K562 (cell line): ENCODE measurements around the gene SLC2A2. TPM values are rescaled to one million over a fixed set of nuclear protein-coding genes. Genes with fewer than 3 reads are reported as not detected.

ENCODE experiments used
- ATAC-seq: fragments of 200-7000 bp; cut with Tn5 transposase; 3 replicates; pipeline ENCODE4 v1.9.1; 2020; ENCODE audit warnings: moderate library complexity
- BruUV-seq: library from RNA; stranded (reverse); fragments of 400-500 nt; replicated peaks from 2 replicates; lab custom pipeline; 2021; lab: Mats Ljungman, UMichigan
- CTCF ChIA-PET: fragments of 300-600 bp; formaldehyde crosslinking; extraction: SDS; loops from one replicate; lab custom pipeline; 2021; ENCODE audit warnings: low intra/inter-chr PET ratio; lab: Yijun Ruan, JAX
- POLR2A ChIA-PET: fragments of 300-600, 350-650 bp; sonication (Branson Sonifier 250); formaldehyde crosslinking; extraction: SDS; loops from one replicate; lab custom pipeline; 2021; ENCODE audit warnings: antibody characterized with exemption, inconsistent platforms; lab: Yijun Ruan, JAX
- DNase-seq, 4 experiments: peaks; one replicate each; pipeline versions ENCODE4 v3.0.0 to v3.0.0-alpha.2; 2011 to 2018; ENCODE audit warnings: low spot score in 3 of 4, mixed read lengths in 3 of 4; ENCODE audit errors: extremely low read depth in 1 of 4
- FAIRE-seq: peaks from 2 replicates; lab custom pipeline; 2011; peaks lifted over from hg19 to GRCh38; lab: Jason Lieb, UNC
- H2AFZ ChIP-seq: 2 replicates; pipeline ENCODE4 v1.6.0; 2011; ENCODE audit warnings: low read depth, low read length, control low read depth, inconsistent platforms
- H3K27ac ChIP-seq: fragments of 200-600 bp; 3 replicates; pipeline ENCODE4 v1.8.0; 2011; ENCODE audit warnings: low read depth, mild to moderate bottlenecking, control low read depth, inconsistent platforms, low read length, moderate library complexity, mixed read lengths; ENCODE audit errors: extremely low read depth
- H3K27me3 ChIP-seq, 2 experiments: fragments of 300-600 bp in 1 of 2; 2 replicates in 1 of 2; 3 replicates in 1 of 2; pipeline versions ENCODE4 v1.6.0 to v1.8.0; 2011; ENCODE audit warnings: inconsistent platforms in 2 of 2, low read length in 2 of 2, mild to moderate bottlenecking in 1 of 2, mixed read lengths in 1 of 2, moderate library complexity in 1 of 2; ENCODE audit not compliant: control insufficient read depth in 2 of 2, insufficient read depth in 2 of 2
- H3K36me3 ChIP-seq: fragments of 300-600 bp; 3 replicates; pipeline ENCODE4 v1.8.0; 2011; ENCODE audit warnings: mild to moderate bottlenecking, low read length, inconsistent platforms; ENCODE audit not compliant: control insufficient read depth, insufficient read depth
- H3K4me1 ChIP-seq, 2 experiments: fragments of 200-600 bp in 1 of 2; replicated peaks in 1 of 2; 2 replicates in 1 of 2; 3 replicates in 1 of 2; pipeline versions ENCODE4 v1.5.1 to v1.8.0; 2011; ENCODE audit warnings: inconsistent platforms in 2 of 2, low read length in 2 of 2, mild to moderate bottlenecking in 1 of 2, mixed read lengths in 1 of 2, moderate library complexity in 1 of 2; ENCODE audit not compliant: control insufficient read depth in 2 of 2, insufficient read depth in 2 of 2
- H3K4me2 ChIP-seq: 2 replicates; pipeline ENCODE4 v1.6.1; 2011; ENCODE audit warnings: low read length, control low read depth, inconsistent platforms, mixed read lengths; ENCODE audit not compliant: insufficient read depth
- H3K4me3 ChIP-seq: fragments of 200-600 bp; sonication (generic), shearing (Covaris generic); 2 replicates; pipeline ENCODE4 v1.5.1; 2016; ENCODE audit warnings: control low read depth, inconsistent platforms
- H3K79me2 ChIP-seq: fragments of 200-600 bp; 3 replicates; pipeline ENCODE4 v1.8.0; 2011; ENCODE audit warnings: low read length, inconsistent platforms; ENCODE audit not compliant: control insufficient read depth, insufficient read depth
- H3K9ac ChIP-seq, 2 experiments: 2 replicates each; pipeline versions ENCODE4 v1.6.0 to v1.6.1; 2011; ENCODE audit warnings: low read depth in 2 of 2, low read length in 2 of 2, control low read depth in 1 of 2, inconsistent platforms in 1 of 2, mild to moderate bottlenecking in 1 of 2, mixed read lengths in 1 of 2; ENCODE audit not compliant: insufficient read depth in 1 of 2
- H3K9me1 ChIP-seq: one replicate; pipeline ENCODE4 v1.6.0; 2011; ENCODE audit warnings: inconsistent platforms, mild to moderate bottlenecking, low read length, moderate library complexity; ENCODE audit not compliant: control insufficient read depth, insufficient read depth
- H3K9me3 ChIP-seq: replicated peaks from 2 replicates; pipeline ENCODE4 v1.5.1; 2011; ENCODE audit warnings: low read depth, low read length, inconsistent platforms; ENCODE audit not compliant: control insufficient read depth, insufficient read depth
- H4K20me1 ChIP-seq: replicated peaks from 2 replicates; pipeline ENCODE4 v1.6.1; 2011; ENCODE audit warnings: low read length, inconsistent platforms, mixed read lengths; ENCODE audit not compliant: control insufficient read depth, insufficient read depth
- ARHGAP35 ChIP-seq: fragments of 450-650 bp; IDR thresholded peaks from 2 replicates; pipeline ENCODE4 v1.6.1; 2018; ENCODE audit not compliant: partially characterized antibody
- BRF1 ChIP-seq: IDR thresholded peaks from 3 replicates; pipeline ENCODE4 v1.6.1; 2011; ENCODE audit warnings: borderline replicate concordance, mild to moderate bottlenecking; ENCODE audit not compliant: insufficient read length; ENCODE audit errors: extremely low read depth
- FOXK2 ChIP-seq, 2 experiments: fragments of 450-650 bp; IDR thresholded peaks in 1 of 2; conservative IDR thresholded peaks in 1 of 2; 2 replicates each; pipeline ENCODE4 v1.6.1; 2016; ENCODE audit warnings: low read depth in 2 of 2, mild to moderate bottlenecking in 1 of 2
- HNRNPK ChIP-seq: fragments of 200-400 bp; formaldehyde crosslinking; IDR thresholded peaks from one replicate; pipeline ENCODE4 v1.6.1; 2018; ENCODE audit warnings: mild to moderate bottlenecking, low read depth, low read length; ENCODE audit not compliant: poor library complexity, severe bottlenecking
- HSF4 ChIP-seq: fragments of 250-450 bp; sonication (Bioruptor Pico); IDR thresholded peaks from 2 replicates; pipeline ENCODE4 v2.1.2; 2022; ENCODE audit warnings: mild to moderate bottlenecking, moderate library complexity, borderline replicate concordance
- IFI16 ChIP-seq: fragments of 250-450 bp; sonication (Bioruptor Pico); IDR thresholded peaks from 2 replicates; pipeline ENCODE4 v2.1.2; 2022; ENCODE audit warnings: mild to moderate bottlenecking, inconsistent platforms
- MEF2A ChIP-seq: IDR thresholded peaks from 2 replicates; pipeline ENCODE4 v1.6.1; 2011; ENCODE audit warnings: low read depth, mild to moderate bottlenecking, low read length, moderate library complexity; ENCODE audit not compliant: control insufficient read depth
- PPARD ChIP-seq: fragments of 250-450 bp; sonication (Bioruptor Pico); IDR thresholded peaks from 2 replicates; pipeline ENCODE4 v1.8.0; 2022; ENCODE audit warnings: inconsistent platforms, mild to moderate bottlenecking, moderate library complexity
- RHOXF2B ChIP-seq: fragments of 250-450 bp; sonication (Bioruptor Pico); conservative IDR thresholded peaks from 2 replicates; pipeline ENCODE4 v1.5.1; 2021
- SAP30 ChIP-seq: fragments of 200-600 bp; sonication (generic); IDR thresholded peaks from 2 replicates; pipeline ENCODE4 v1.6.1; 2012; ENCODE audit warnings: borderline replicate concordance, low read depth, mild to moderate bottlenecking, moderate library complexity, low read length, control low read depth, inconsistent platforms; ENCODE audit not compliant: insufficient read depth, poor library complexity, severe bottlenecking
- SUPT5H ChIP-seq: fragments of 450-650 bp; IDR thresholded peaks from 2 replicates; pipeline ENCODE4 v1.6.1; 2016
- YBX1 ChIP-seq: fragments of 450-650 bp; IDR thresholded peaks from 2 replicates; pipeline ENCODE4 v1.7.1; 2016; ENCODE audit warnings: mild to moderate bottlenecking
- ZNF354B ChIP-seq: fragments of 250-450 bp; sonication (Bioruptor Pico); IDR thresholded peaks from 2 replicates; pipeline ENCODE4 v1.4.0; 2020
- ZNF75A ChIP-seq: fragments of 450-650 bp; formaldehyde crosslinking; IDR thresholded peaks from 2 replicates; pipeline ENCODE4 v1.4.0; 2020; ENCODE audit warnings: mild to moderate bottlenecking
- ZNF766 ChIP-seq: fragments of 200-800 bp; sonication (Bioruptor generic); conservative IDR thresholded peaks from 2 replicates; pipeline ENCODE4 v1.6.1; 2016; ENCODE audit warnings: missing genetic modification characterization, missing compliant biosample characterization
- WGBS: fragments of 100-300 bp; shearing (Covaris generic); methylation state at CpG from one replicate; pipeline ENCODE4 v1.1.6; 2016; ENCODE audit warnings: low coverage, mixed read lengths; ENCODE audit not compliant: insufficient coverage; ENCODE audit errors: missing lambda C conversion rate; 5-methylcytosine and 5-hydroxymethylcytosine counted together
- in situ Hi-C: fragments of 300-500 bp; cut with MboI; formaldehyde crosslinking; loops from 4 replicates; pipeline ENCODE4 v1.15.0; 2018; ENCODE audit warnings: inconsistent platforms, mixed read lengths
- intact Hi-C: fragments of 100-400 bp; cut with micrococcal nuclease; formaldehyde crosslinking; loops from 2 replicates; pipeline ENCODE4 v1.14.2; 2022
- polyA plus RNA-seq, 8 experiments: library from polyadenylated mRNA; depleted of rRNA in 4 of 8; stranded (reverse) in 5 of 8; unstranded in 3 of 8; fragments of >200 nt; fragmentation: Nextera tagmentation in 2 of 8; fragmentation: Illumina TruSeq in 1 of 8; extraction: Ambion mirVana in 2 of 8; extraction: Trizol in 1 of 8; gene quantifications; 2 replicates each; pipeline versions ENCODE4 v1.2.1 to v1.2.3, GENCODE V29; 2011 to 2014; ENCODE audit warnings: inconsistent platforms in 1 of 8, missing spikeins in 1 of 8
- total RNA-seq, 7 experiments: library from RNA; depleted of rRNA in 6 of 7; stranded (reverse); fragments of >200 nt in 6 of 7; fragmentation: Illumina TruSeq in 2 of 7; extraction: Trizol in 2 of 7; gene quantifications; 2 replicates each; pipeline versions ENCODE4 v1.2.1 to v1.2.3, GENCODE V29; 2011 to 2021; ENCODE audit warnings: low replicate concordance in 1 of 7

Gene SLC2A2
- total and polyA plus RNA-seq, 9 of the 15 experiments (the other 6 are each of a cell fraction or from before 2014, with no cell fraction given) = 0.18 TPM; not detected in 8

DNA sequence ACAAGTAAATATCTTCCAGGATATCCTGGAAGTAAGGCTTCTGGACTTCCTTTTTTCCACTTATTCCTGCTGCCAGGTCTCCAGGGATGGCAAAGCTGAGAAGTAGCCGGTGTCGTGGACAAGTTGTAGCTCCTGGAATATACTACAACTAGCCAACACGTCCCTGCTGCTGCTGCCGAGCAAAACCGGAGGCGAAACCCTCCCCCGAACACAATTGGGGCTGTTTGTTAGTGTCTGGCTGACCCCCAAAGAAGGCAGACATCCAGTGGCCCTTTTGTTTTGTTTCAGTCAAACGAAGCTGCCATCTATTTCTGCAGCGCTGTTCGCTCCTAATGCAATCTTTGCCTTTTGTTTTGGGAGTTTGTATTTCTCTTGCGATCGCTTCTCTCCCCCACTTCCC, 72.8 kb downstream of the SLC2A2 start:
- peak; percentile 11 for FAIRE-seq
- Histone ChIP-seq H3K4me3 (peak overlapping the region; percentile 17; the same call in 1 of the 2 replicates), H3K27me3 (peaks cover 0 to 8% of the 10 kb centered on the region in 2 experiments; a peak in 2 of 5 replicates), H4K20me1 (no peaks in the 10 kb centered on the region), H3K9me3 (0 out of 2 replicates have a peak, but pooled peaks cover 1% of the 10 kb centered on the region), H3K79me2 (no peaks in the 10 kb centered on the region), H3K27ac (no peak overlapping the region; the same call in 2 of the 3 replicates), H2AFZ (peak overlapping the region; percentile 82), H3K4me2 (peak overlapping the region; percentile 70), H3K36me3 (no peaks in the 10 kb centered on the region), H3K9ac (peak overlapping the region; percentile 20 to 62; a peak in 2 of 4 replicates), H3K4me1 (peaks cover 0 to 3% of the 10 kb centered on the region in 2 experiments; a peak in 1 of 5 replicates), H3K9me1 (no peaks in the 10 kb centered on the region)
- in situ Hi-C loops (loop anchor here (25.0 kb wide), 1 partner anchor 1684 kb away; no protein-coding TSS in a partner anchor), intact Hi-C loops (loop anchor here (5.0 to 10.0 kb wide), 2 partner anchors 89 to 819 kb away; no protein-coding TSS in a partner anchor)
- DNase-seq = peak in 1 of 4 experiments; percentile 20
- BruUV-seq = no TSS peak
- no peak for TF ChIP-seq SAP30
- no peak for TF ChIP-seq MEF2A
- no peak for TF ChIP-seq YBX1
- no peak for TF ChIP-seq ZNF75A
- TF ChIP-seq PPARD = no peak
- no peak for TF ChIP-seq ARHGAP35
- TF ChIP-seq HSF4 (CRISPR knock-in tag) = no peak
- no peak for TF ChIP-seq RHOXF2B
- no peak for TF ChIP-seq HNRNPK
- no peak for TF ChIP-seq SUPT5H
- no peak for TF ChIP-seq FOXK2 (conservative IDR thresholded peaks at IDR 0.05 in 1 of 2, IDR thresholded peaks at IDR 0.05 in 1 of 2; ENCODE audit: low read depth in 2 of 2)
- no peak for TF ChIP-seq IFI16 (CRISPR knock-in tag)
- TF ChIP-seq BRF1 = no peak
- TF ChIP-seq ZNF354B (CRISPR knock-in tag) = no peak
- TF ChIP-seq ZNF766 (CRISPR knock-in tag) = no peak
- POLR2A ChIA-PET = interaction anchor here (0.6 to 1.0 kb wide), 2 partner anchors 45 to 407 kb away, joined by 4 to 5 read pairs; partner anchors contain the start of gene EIF5A2
- WGBS = 10% methylated on average over 9 of the region's 12 CpGs
- CTCF ChIA-PET = no interaction called here
- peak; percentile 62 for ATAC-seq
